ENCODE data around the gene TMEM37. TPM values are rescaled to one million over a fixed set of nuclear protein-coding genes. Genes with fewer than 3 reads are reported as not detected.
A peak's percentile ranks its signal among the peaks of the same experiment; 100 is the strongest.

The TMEM37 gene
- total and polyA plus RNA-seq, 2 of the 13 experiments (the other 11 are each of a cell fraction or from before 2014, with no cell fraction given): 37.7 to 115 TPM

- TF ChIP-seq ZBTB26 (CRISPR knock-in tag; IDR thresholded peaks at IDR 0.05; ENCODE audit: borderline replicate concordance) (peak; percentile 61; the same call in 1 of the 2 replicates), ATF3 (CRISPR knock-in tag; IDR thresholded peaks at IDR 0.05) (no peak), TGIF2 (CRISPR knock-in tag; IDR thresholded peaks at IDR 0.05) (peak; percentile 52; the same call in 1 of the 2 replicates), ZNF441 (CRISPR knock-in tag; IDR thresholded peaks at IDR 0.05; ENCODE audit: borderline replicate concordance) (peak; percentile 70; the same call in 1 of the 2 replicates), ZKSCAN8 (CRISPR knock-in tag; IDR thresholded peaks at IDR 0.05; ENCODE audit: borderline replicate concordance) (no peak), KLF11 (CRISPR knock-in tag; IDR thresholded peaks at IDR 0.05) (0 out of 2 replicates have a peak, but pooled peaks have one; percentile 45), FOSL2 (CRISPR knock-in tag; IDR thresholded peaks at IDR 0.05) (peak; percentile 54; the same call in 1 of the 2 replicates), MIER3 (CRISPR knock-in tag; IDR thresholded peaks at IDR 0.05; ENCODE audit: borderline replicate concordance) (0 out of 2 replicates have a peak, but pooled peaks have one; percentile 42), GATAD1 (CRISPR knock-in tag; IDR thresholded peaks at IDR 0.05) (peak; percentile 38), SMARCC2 (IDR thresholded peaks at IDR 0.05) (0 out of 2 replicates have a peak, but pooled peaks have one; percentile 27), ZNF12 (CRISPR knock-in tag; IDR thresholded peaks at IDR 0.05) (peak; percentile 55; the same call in 1 of the 2 replicates), ZSCAN9 (CRISPR knock-in tag; IDR thresholded peaks at IDR 0.05; ENCODE audit: borderline replicate concordance) (peak; percentile 43; the same call in 1 of the 2 replicates), RORA (CRISPR knock-in tag; IDR thresholded peaks at IDR 0.05) (no peak), GPBP1L1 (CRISPR knock-in tag; IDR thresholded peaks at IDR 0.05) (no peak), ZNF883 (CRISPR knock-in tag; IDR thresholded peaks at IDR 0.05; ENCODE audit: not compliant biosample characterization) (peak; percentile 66), CENPT (CRISPR knock-in tag; IDR thresholded peaks at IDR 0.05; ENCODE audit: low read depth) (no peak), CREM (IDR thresholded peaks at IDR 0.05) (peak; percentile 63; the same call in 1 of the 2 replicates), CREM (CRISPR knock-in tag; IDR thresholded peaks at IDR 0.05) (no peak), HES4 (CRISPR knock-in tag; IDR thresholded peaks at IDR 0.05; ENCODE audit: borderline replicate concordance) (peak; percentile 89), ATF2 (CRISPR knock-in tag; IDR thresholded peaks at IDR 0.05) (0 out of 2 replicates have a peak, but pooled peaks have one; percentile 52)
Measured at GRCh38 chr2:119487434-119488244, 56.0 kb downstream of the TMEM37 start (continued).

Data from HepG2 (cell line).